IMR-90 (cell line): ENCODE data around the gene TNS3.

Experiments used
- BHLHE40 ChIP-seq: fragments of 150-350 bp; IDR thresholded peaks from 2 replicates; pipeline ENCODE4 v1.6.1; 2016; ENCODE audit warnings: mild to moderate bottlenecking, low read depth, low read length
- CEBPB ChIP-seq: IDR thresholded peaks from 2 replicates; pipeline ENCODE4 v1.6.1; 2012; ENCODE audit warnings: low read depth, low read length, improper control_type of control experiment
- POLR2A ChIP-seq: IDR thresholded peaks from 2 replicates; pipeline ENCODE4 v1.6.1; 2012; ENCODE audit warnings: mild to moderate bottlenecking, low read depth, low read length
- SMC3 ChIP-seq: fragments of 150-350 bp; IDR thresholded peaks from 2 replicates; pipeline ENCODE4 v1.6.1; 2016; ENCODE audit warnings: low read depth, mild to moderate bottlenecking, antibody characterized with exemption, low read length, moderate library complexity
- TF ChIP-seq, protein P1 (sequence below): conservative IDR thresholded peaks from 2 replicates; pipeline ENCODE4 v1.5.1; 2012; ENCODE audit warnings: mild to moderate bottlenecking, low read depth, low read length, improper control_type of control experiment
- TF ChIP-seq, protein P2 (sequence below): fragments of 150-350 bp; IDR thresholded peaks from 2 replicates; pipeline ENCODE4 v1.6.1; 2017; ENCODE audit warnings: mild to moderate bottlenecking, antibody characterized with exemption, low read length, low read depth
- TF ChIP-seq, protein P3 (sequence below): fragments of 150-350 bp; IDR thresholded peaks from 2 replicates; pipeline ENCODE4 v1.6.1; 2016; ENCODE audit warnings: low read depth, mild to moderate bottlenecking, low read length, moderate library complexity, borderline replicate concordance

- TF ChIP-seq, protein P1, sequence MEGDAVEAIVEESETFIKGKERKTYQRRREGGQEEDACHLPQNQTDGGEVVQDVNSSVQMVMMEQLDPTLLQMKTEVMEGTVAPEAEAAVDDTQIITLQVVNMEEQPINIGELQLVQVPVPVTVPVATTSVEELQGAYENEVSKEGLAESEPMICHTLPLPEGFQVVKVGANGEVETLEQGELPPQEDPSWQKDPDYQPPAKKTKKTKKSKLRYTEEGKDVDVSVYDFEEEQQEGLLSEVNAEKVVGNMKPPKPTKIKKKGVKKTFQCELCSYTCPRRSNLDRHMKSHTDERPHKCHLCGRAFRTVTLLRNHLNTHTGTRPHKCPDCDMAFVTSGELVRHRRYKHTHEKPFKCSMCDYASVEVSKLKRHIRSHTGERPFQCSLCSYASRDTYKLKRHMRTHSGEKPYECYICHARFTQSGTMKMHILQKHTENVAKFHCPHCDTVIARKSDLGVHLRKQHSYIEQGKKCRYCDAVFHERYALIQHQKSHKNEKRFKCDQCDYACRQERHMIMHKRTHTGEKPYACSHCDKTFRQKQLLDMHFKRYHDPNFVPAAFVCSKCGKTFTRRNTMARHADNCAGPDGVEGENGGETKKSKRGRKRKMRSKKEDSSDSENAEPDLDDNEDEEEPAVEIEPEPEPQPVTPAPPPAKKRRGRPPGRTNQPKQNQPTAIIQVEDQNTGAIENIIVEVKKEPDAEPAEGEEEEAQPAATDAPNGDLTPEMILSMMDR: no peak
- TF ChIP-seq, protein P2, sequence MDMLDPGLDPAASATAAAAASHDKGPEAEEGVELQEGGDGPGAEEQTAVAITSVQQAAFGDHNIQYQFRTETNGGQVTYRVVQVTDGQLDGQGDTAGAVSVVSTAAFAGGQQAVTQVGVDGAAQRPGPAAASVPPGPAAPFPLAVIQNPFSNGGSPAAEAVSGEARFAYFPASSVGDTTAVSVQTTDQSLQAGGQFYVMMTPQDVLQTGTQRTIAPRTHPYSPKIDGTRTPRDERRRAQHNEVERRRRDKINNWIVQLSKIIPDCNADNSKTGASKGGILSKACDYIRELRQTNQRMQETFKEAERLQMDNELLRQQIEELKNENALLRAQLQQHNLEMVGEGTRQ: no peak
- no peak for TF ChIP-seq SMC3
- TF ChIP-seq, protein P3, sequence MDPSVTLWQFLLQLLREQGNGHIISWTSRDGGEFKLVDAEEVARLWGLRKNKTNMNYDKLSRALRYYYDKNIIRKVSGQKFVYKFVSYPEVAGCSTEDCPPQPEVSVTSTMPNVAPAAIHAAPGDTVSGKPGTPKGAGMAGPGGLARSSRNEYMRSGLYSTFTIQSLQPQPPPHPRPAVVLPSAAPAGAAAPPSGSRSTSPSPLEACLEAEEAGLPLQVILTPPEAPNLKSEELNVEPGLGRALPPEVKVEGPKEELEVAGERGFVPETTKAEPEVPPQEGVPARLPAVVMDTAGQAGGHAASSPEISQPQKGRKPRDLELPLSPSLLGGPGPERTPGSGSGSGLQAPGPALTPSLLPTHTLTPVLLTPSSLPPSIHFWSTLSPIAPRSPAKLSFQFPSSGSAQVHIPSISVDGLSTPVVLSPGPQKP: no peak
- no peak for TF ChIP-seq POLR2A
- TF ChIP-seq BHLHE40: no peak
- no peak for TF ChIP-seq CEBPB
Observed at GRCh38 chr7:47549916-47550315, 32.0 kb downstream of the TNS3 start.
